IMR-90 (cell line): ENCODE data around the gene SLC3A2.
A peak's percentile ranks its signal among the peaks of the same experiment; 100 is the strongest.

ENCODE experiments used
- BHLHE40 ChIP-seq: fragments of 150-350 bp; IDR thresholded peaks from 2 replicates; pipeline ENCODE4 v1.6.1; 2016; ENCODE audit warnings: mild to moderate bottlenecking, low read depth, low read length
- CEBPB ChIP-seq: IDR thresholded peaks from 2 replicates; pipeline ENCODE4 v1.6.1; 2012; ENCODE audit warnings: low read depth, low read length, improper control_type of control experiment
- CHD1 ChIP-seq: IDR thresholded peaks from 2 replicates; pipeline ENCODE4 v1.6.1; 2012; ENCODE audit warnings: low read depth, low read length, improper control_type of control experiment
- CTCF ChIP-seq: conservative IDR thresholded peaks from 2 replicates; pipeline ENCODE4 v1.5.1; 2012; ENCODE audit warnings: mild to moderate bottlenecking, low read depth, low read length, improper control_type of control experiment
- MAFK ChIP-seq: IDR thresholded peaks from 2 replicates; pipeline ENCODE4 v1.6.1; 2012; ENCODE audit warnings: low read depth, low read length, improper control_type of control experiment
- MXI1 ChIP-seq: IDR thresholded peaks from 2 replicates; pipeline ENCODE4 v1.6.1; 2012; ENCODE audit warnings: low read depth, mild to moderate bottlenecking, low read length, moderate library complexity, borderline replicate concordance
- NFE2L2 ChIP-seq: fragments of 150-350 bp; IDR thresholded peaks from 2 replicates; pipeline ENCODE4 v1.6.1; 2016; ENCODE audit warnings: low read depth, mild to moderate bottlenecking, low read length
- POLR2A ChIP-seq: IDR thresholded peaks from 2 replicates; pipeline ENCODE4 v1.6.1; 2012; ENCODE audit warnings: mild to moderate bottlenecking, low read depth, low read length
- RAD21 ChIP-seq: IDR thresholded peaks from 2 replicates; pipeline ENCODE4 v1.6.1; 2012; ENCODE audit warnings: low read length, improper control_type of control experiment
- RCOR1 ChIP-seq: IDR thresholded peaks from 2 replicates; pipeline ENCODE4 v1.6.1; 2012; ENCODE audit warnings: mild to moderate bottlenecking, low read length, improper control_type of control experiment; ENCODE audit not compliant: insufficient replicate concordance
- RFX5 ChIP-seq: IDR thresholded peaks from 2 replicates; pipeline ENCODE4 v1.8.0; 2012; ENCODE audit warnings: low read depth, mild to moderate bottlenecking, low read length, moderate library complexity
- SMC3 ChIP-seq: fragments of 150-350 bp; IDR thresholded peaks from 2 replicates; pipeline ENCODE4 v1.6.1; 2016; ENCODE audit warnings: low read depth, mild to moderate bottlenecking, antibody characterized with exemption, low read length, moderate library complexity
- USF2 ChIP-seq: fragments of 150-350 bp; IDR thresholded peaks from 2 replicates; pipeline ENCODE4 v1.6.1; 2017; ENCODE audit warnings: mild to moderate bottlenecking, antibody characterized with exemption, low read length, low read depth

DNA sequence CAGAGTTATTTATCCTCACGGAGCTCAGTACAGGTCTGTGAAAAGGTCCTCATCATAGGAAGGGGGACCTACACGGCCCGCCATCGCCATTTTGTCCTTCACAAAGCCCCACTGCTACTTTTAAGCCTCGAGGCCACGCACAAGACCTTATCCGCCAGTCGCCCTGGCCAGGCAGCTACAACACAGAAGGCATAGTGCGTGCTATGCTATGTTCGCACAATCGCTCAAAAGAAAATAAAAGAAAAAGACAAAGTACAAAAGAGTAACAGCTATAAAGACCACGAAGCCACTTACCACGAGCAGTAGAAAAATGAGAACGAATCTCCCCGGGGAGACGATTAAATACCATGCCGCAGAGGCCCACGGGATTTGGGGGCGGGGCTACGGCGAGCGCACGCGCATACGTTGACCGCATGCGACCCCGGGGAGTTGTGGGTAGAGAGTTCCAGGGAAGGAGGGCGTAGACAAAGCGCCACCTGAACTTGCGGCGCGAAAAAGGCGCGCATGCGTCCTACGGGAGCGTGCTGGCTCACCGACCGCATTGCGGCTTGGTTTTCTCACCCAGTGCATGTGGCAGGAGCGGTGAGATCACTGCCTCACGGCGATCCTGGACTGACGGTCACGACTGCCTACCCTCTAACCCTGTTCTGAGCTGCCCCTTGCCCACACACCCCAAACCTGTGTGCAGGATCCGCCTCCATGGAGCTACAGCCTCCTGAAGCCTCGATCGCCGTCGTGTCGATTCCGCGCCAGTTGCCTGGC is 24.9 kb upstream of the SLC3A2 start:
- TF ChIP-seq POLR2A: peak; percentile 100
- TF ChIP-seq CTCF: no peak
- no peak for TF ChIP-seq USF2
- 0 out of 2 replicates have a peak, but pooled peaks have one; percentile 59 for TF ChIP-seq BHLHE40
- no peak for TF ChIP-seq RAD21
- no peak for TF ChIP-seq RFX5
- no peak for TF ChIP-seq NFE2L2
- TF ChIP-seq MAFK: no peak
- TF ChIP-seq RCOR1: no peak
- TF ChIP-seq CHD1: no peak
- peak; percentile 27; the same call in 1 of the 2 replicates for TF ChIP-seq CEBPB
- TF ChIP-seq MXI1: peak; percentile 93
- TF ChIP-seq SMC3: no peak
